Breast epithelium (tissue), 3 donors: Measurements from ENCODE around the gene PARD3B.

ENCODE experiments used
- POLR2A ChIP-seq: fragments of 450-650 bp; IDR thresholded peaks from one replicate; pipeline ENCODE4 v1.6.1; 2016; ENCODE audit warnings: antibody characterized with exemption, mild to moderate bottlenecking, moderate library complexity
- TF ChIP-seq, protein P1 (sequence below), 3 donors: fragments of 450-650 bp; IDR thresholded peaks; one replicate each; pipeline ENCODE4 v1.5.1; 2016 to 2017; ENCODE audit warnings: antibody characterized with exemption in 3 of 3, mild to moderate bottlenecking in 3 of 3, moderate library complexity in 3 of 3

DNA sequence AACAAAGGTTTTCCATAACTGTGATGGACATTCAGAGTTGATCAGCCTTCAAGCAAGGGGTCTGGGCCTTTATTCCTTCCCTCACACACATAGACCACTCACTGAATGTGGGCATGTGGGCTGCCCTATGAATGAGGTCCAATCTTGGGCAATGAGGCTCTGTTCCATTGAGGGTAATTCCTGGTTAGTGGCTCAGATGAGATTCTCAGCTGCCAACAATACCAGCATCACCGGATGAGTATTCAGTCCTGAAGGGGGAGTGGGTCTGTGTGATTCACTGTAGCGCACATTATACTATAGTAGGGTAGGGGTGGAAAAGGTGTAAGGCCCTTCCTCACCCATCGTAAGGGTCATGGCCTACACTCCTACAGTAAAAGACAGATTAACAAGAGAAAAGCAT is 9.9 kb upstream of the PARD3B start:
- no peak for TF ChIP-seq POLR2A
- TF ChIP-seq, protein P1, sequence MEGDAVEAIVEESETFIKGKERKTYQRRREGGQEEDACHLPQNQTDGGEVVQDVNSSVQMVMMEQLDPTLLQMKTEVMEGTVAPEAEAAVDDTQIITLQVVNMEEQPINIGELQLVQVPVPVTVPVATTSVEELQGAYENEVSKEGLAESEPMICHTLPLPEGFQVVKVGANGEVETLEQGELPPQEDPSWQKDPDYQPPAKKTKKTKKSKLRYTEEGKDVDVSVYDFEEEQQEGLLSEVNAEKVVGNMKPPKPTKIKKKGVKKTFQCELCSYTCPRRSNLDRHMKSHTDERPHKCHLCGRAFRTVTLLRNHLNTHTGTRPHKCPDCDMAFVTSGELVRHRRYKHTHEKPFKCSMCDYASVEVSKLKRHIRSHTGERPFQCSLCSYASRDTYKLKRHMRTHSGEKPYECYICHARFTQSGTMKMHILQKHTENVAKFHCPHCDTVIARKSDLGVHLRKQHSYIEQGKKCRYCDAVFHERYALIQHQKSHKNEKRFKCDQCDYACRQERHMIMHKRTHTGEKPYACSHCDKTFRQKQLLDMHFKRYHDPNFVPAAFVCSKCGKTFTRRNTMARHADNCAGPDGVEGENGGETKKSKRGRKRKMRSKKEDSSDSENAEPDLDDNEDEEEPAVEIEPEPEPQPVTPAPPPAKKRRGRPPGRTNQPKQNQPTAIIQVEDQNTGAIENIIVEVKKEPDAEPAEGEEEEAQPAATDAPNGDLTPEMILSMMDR (IDR thresholded peaks at IDR 0.05) = no peak
